ENCODE data around the gene POLA2.
A peak's percentile ranks its signal among the peaks of the same experiment; 100 is the strongest.

Gene POLA2

DNA sequence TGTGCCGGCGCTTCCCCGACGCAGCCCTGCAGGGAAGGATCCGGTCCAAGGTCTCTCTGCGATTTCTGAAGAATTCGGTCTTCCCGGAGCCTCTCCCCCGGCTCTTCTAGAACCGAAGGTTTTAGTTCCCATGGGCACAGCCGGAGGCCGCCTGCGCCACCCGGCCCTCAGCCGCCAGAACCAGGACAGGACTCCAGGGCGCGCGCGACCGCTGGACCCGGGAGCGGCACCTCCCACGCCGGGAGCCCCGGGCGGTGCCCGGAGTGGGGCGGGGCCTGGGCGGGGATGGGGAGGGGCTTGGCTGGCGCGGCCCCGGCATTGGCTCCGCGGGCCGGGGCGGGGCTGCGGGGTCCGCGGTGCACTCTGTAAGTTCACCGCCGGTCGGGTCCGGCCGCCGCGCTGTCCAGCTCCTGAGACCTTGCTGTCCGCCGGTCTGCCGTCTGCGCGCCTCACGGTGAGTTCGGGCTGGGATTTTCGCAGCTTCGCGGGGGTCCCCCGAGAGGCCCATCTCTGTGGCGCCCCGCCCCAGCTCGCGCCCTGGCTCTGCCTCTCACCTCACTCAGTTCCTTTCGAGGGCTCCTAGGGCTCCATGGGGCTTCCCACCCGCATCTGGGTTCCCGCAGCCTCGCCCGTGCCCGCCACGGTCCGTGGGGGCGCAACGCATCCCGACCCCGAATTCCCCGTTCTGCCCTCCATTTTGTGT lies 52.9 kb downstream of the POLA2 start, which contains the start of gene CDC42EP2:
TSS of gene CDC42EP2 (plus strand) at position 366 of the 703 bp plus-strand sequence. CDS start 6,033 bp downstream, outside the sequence.
- Mint-ChIP-seq H3K4me3 (peak within 1 kb of the TSS; percentile 79), H3K36me3 (no peaks in the 10 kb centered on the region), H3K27ac (no peak within 1 kb of the TSS), H3K9me3 (no peaks in the 10 kb centered on the region), H3K27me3 (peaks cover 8% of the 10 kb centered on the region), H3K4me1 (peaks cover 8% of the 10 kb centered on the region)
- DNase-seq (ENCODE audit: low spot score in 2 of 2), result peak; percentile 58 to 74
- ATAC-seq (ENCODE audit: low read depth), result peak; percentile 86

- ATAC-seq (ENCODE audit: low read depth) (peak; percentile 65), DNase-seq (ENCODE audit: low spot score in 2 of 2) (peak; percentile 83 to 92)
- H3K4me3 Mint-ChIP-seq, result peak overlapping the region; percentile 79
- peaks cover 8% of the 10 kb centered on the region for H3K4me1 Mint-ChIP-seq
- peaks cover 8% of the 10 kb centered on the region for H3K27me3 Mint-ChIP-seq
- H3K9me3 Mint-ChIP-seq, result no peaks in the 10 kb centered on the region
- no peaks in the 10 kb centered on the region for H3K36me3 Mint-ChIP-seq
- no peak overlapping the region for H3K27ac Mint-ChIP-seq
Measured at GRCh38 chr11:65315204-65315865, 53.6 kb downstream of the POLA2 start.

GRCh38 chr11:65315866-65316226 lies 54.1 kb downstream of the POLA2 start:
- Mint-ChIP-seq H3K9me3 (no peaks in the 10 kb centered on the region), H3K36me3 (no peaks in the 10 kb centered on the region), H3K27me3 (peaks cover 8% of the 10 kb centered on the region), H3K27ac (no peak overlapping the region), H3K4me1 (peaks cover 8% of the 10 kb centered on the region), H3K4me3 (peak overlapping the region; percentile 65)
- DNase-seq (ENCODE audit: low spot score in 2 of 2) (no peak), ATAC-seq (ENCODE audit: low read depth) (no peak)

- peaks cover 8% of the 10 kb centered on the region for H3K27me3 Mint-ChIP-seq
- no peak overlapping the region for H3K27ac Mint-ChIP-seq
- H3K4me3 Mint-ChIP-seq, result peak overlapping the region; percentile 65
- H3K4me1 Mint-ChIP-seq, result peaks cover 8% of the 10 kb centered on the region
- ATAC-seq (ENCODE audit: low read depth) (no peak), DNase-seq (ENCODE audit: low spot score in 2 of 2) (no peak)
- no peaks in the 10 kb centered on the region for H3K9me3 Mint-ChIP-seq
- no peaks in the 10 kb centered on the region for H3K36me3 Mint-ChIP-seq
Measured at GRCh38 chr11:65316227-65317024, 54.7 kb downstream of the POLA2 start.

GRCh38 chr11:65317025-65317786 lies 55.4 kb downstream of the POLA2 start:
- no peak overlapping the region for H3K27ac Mint-ChIP-seq
- peaks cover 8% of the 10 kb centered on the region for H3K4me1 Mint-ChIP-seq
- no peaks in the 10 kb centered on the region for H3K36me3 Mint-ChIP-seq
- H3K4me3 Mint-ChIP-seq, result no peak overlapping the region
- ATAC-seq (ENCODE audit: low read depth) (no peak), DNase-seq (ENCODE audit: low spot score in 2 of 2) (no peak)
- H3K9me3 Mint-ChIP-seq, result no peaks in the 10 kb centered on the region
- peaks cover 8% of the 10 kb centered on the region for H3K27me3 Mint-ChIP-seq

GRCh38 chr11:65320386-65321075 lies 58.8 kb downstream of the POLA2 start:
- H3K27me3 Mint-ChIP-seq, result peaks cover 8% of the 10 kb centered on the region
- no peak overlapping the region for H3K27ac Mint-ChIP-seq
- no peaks in the 10 kb centered on the region for H3K9me3 Mint-ChIP-seq
- no peaks in the 10 kb centered on the region for H3K36me3 Mint-ChIP-seq
- H3K4me1 Mint-ChIP-seq, result peaks cover 3% of the 10 kb centered on the region
- no peak overlapping the region for H3K4me3 Mint-ChIP-seq
- ATAC-seq (ENCODE audit: low read depth), result no peak
- no peak for DNase-seq (ENCODE audit: low spot score in 2 of 2)

DNA sequence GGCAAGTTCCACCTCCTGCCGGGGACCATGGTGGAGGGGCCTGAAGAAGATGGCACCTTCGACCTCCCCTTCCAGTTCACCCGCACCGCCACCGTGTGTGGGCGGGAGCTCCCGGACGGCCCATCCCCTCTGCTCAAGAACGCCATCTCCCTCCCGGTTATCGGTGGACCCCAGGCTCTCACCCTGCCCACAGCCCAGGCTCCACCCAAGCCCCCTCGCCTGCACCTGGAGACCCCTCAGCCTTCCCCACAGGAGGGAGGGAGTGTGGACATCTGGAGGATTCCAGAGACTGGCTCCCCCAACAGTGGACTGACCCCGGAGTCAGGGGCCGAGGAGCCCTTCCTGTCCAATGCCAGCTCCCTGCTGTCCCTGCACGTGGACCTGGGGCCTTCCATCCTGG lies 59.3 kb downstream of the POLA2 start:
- Mint-ChIP-seq H3K36me3 (no peaks in the 10 kb centered on the region), H3K27me3 (peaks cover 8% of the 10 kb centered on the region), H3K27ac (no peak overlapping the region), H3K4me1 (no peaks in the 10 kb centered on the region), H3K4me3 (no peak overlapping the region), H3K9me3 (no peaks in the 10 kb centered on the region)
- ATAC-seq (ENCODE audit: low read depth), result no peak
- no peak for DNase-seq (ENCODE audit: low spot score in 2 of 2)

GRCh38 chr11:65321828-65322485 lies 60.2 kb downstream of the POLA2 start:
- Mint-ChIP-seq H3K9me3 (no peaks in the 10 kb centered on the region), H3K4me1 (no peaks in the 10 kb centered on the region), H3K27ac (no peak overlapping the region), H3K36me3 (no peaks in the 10 kb centered on the region), H3K27me3 (peaks cover 8% of the 10 kb centered on the region), H3K4me3 (no peak overlapping the region)
- no peak for ATAC-seq (ENCODE audit: low read depth)
- DNase-seq (ENCODE audit: low spot score in 2 of 2), result no peak

DNA sequence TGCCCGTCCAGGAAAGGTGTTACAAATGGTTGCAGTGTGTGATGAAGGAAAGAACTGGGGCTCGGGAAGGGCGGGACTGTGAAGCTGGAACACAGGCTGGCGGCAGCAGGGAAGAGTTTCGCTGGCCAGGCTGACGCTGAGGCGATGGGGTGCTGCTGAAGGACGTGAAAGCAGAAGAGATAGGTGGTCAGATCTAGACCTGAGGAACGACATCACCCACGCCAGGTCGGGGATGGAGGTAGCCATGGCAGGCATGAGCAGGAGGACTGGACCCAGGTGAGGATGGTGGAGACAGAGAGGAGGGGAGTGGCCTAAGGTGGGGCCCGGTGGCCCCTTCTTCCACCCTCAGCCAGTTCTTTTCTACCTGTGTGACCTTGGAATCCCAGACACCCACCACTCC lies 62.1 kb downstream of the POLA2 start:
- Mint-ChIP-seq H3K27ac (no peak overlapping the region), H3K27me3 (peaks cover 8% of the 10 kb centered on the region), H3K4me3 (no peak overlapping the region), H3K9me3 (no peaks in the 10 kb centered on the region), H3K4me1 (no peaks in the 10 kb centered on the region), H3K36me3 (no peaks in the 10 kb centered on the region)
- DNase-seq (ENCODE audit: low spot score in 2 of 2) (no peak), ATAC-seq (ENCODE audit: low read depth) (no peak)

DNA sequence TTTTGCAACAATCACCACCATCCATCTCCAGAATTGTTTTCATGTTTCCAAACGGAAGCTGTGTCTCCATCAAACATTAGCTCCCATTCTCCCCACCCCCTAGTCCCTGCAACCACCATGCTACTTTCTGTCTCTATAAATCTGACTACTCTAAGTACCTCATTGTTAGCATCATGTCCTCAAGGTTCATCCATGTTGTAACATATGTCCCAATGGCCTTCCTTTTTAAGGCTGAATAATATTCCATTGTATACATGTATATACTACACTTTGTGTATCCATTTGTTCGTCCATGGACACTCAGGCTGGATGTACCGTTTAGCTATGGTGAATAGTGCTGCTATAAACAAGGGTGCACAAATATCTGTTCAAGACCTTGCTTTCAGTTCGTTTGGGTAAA lies 63.7 kb downstream of the POLA2 start:
- H3K36me3 Mint-ChIP-seq, result no peaks in the 10 kb centered on the region
- peaks cover 8% of the 10 kb centered on the region for H3K27me3 Mint-ChIP-seq
- no peaks in the 10 kb centered on the region for H3K9me3 Mint-ChIP-seq
- H3K4me3 Mint-ChIP-seq, result no peak overlapping the region
- H3K4me1 Mint-ChIP-seq, result peaks cover 5% of the 10 kb centered on the region
- no peak for ATAC-seq (ENCODE audit: low read depth)
- no peak overlapping the region for H3K27ac Mint-ChIP-seq
- DNase-seq (ENCODE audit: low spot score in 2 of 2), result no peak

- DNase-seq (ENCODE audit: low spot score in 2 of 2) (no peak), ATAC-seq (ENCODE audit: low read depth) (no peak)
- no peaks in the 10 kb centered on the region for H3K36me3 Mint-ChIP-seq
- H3K27ac Mint-ChIP-seq, result no peak overlapping the region
- peaks cover 5% of the 10 kb centered on the region for H3K4me1 Mint-ChIP-seq
- H3K4me3 Mint-ChIP-seq, result no peak overlapping the region
- H3K27me3 Mint-ChIP-seq, result peaks cover 8% of the 10 kb centered on the region
- H3K9me3 Mint-ChIP-seq, result no peaks in the 10 kb centered on the region
Measured at GRCh38 chr11:65327021-65327420, 65.3 kb downstream of the POLA2 start.

GRCh38 chr11:65329478-65329877 lies 67.7 kb downstream of the POLA2 start:
- H3K36me3 Mint-ChIP-seq, result peaks cover 2% of the 10 kb centered on the region
- H3K4me1 Mint-ChIP-seq, result peaks cover 9% of the 10 kb centered on the region
- peak; percentile 37 for ATAC-seq (ENCODE audit: low read depth)
- no peaks in the 10 kb centered on the region for H3K9me3 Mint-ChIP-seq
- peak overlapping the region; percentile 65 for H3K4me3 Mint-ChIP-seq
- peaks cover 2% of the 10 kb centered on the region for H3K27me3 Mint-ChIP-seq
- no peak for DNase-seq (ENCODE audit: low spot score in 2 of 2)
- peak overlapping the region; percentile 64 for H3K27ac Mint-ChIP-seq

- Mint-ChIP-seq H3K4me3 (peak overlapping the region; percentile 65), H3K4me1 (peaks cover 14% of the 10 kb centered on the region), H3K9me3 (no peaks in the 10 kb centered on the region), H3K27me3 (peaks cover 2% of the 10 kb centered on the region), H3K36me3 (peaks cover 2% of the 10 kb centered on the region), H3K27ac (peak overlapping the region; percentile 64)
- DNase-seq (ENCODE audit: low spot score in 2 of 2), result peak; percentile 86 to 88
- ATAC-seq (ENCODE audit: low read depth), result peak; percentile 55
Measured at GRCh38 chr11:65329944-65330403, 68.2 kb downstream of the POLA2 start.

Measured in memory B cell (primary cell).